Endodermal cell (in vitro differentiated cells): Measurements from ENCODE around the gene ZNF383. TPM values are rescaled to one million over a fixed set of nuclear protein-coding genes. Genes with fewer than 3 reads are reported as not detected.
"Not testable (repeated sequence)": the region's sequence is repeated elsewhere in the genome, so short reads cannot be mapped to it uniquely, and the experiment has no call there.

Experiments
- DNase-seq: peaks from one replicate; pipeline ENCODE4 v3.0.0-alpha.2; 2017
- H3K27ac ChIP-seq: 2 replicates; pipeline ENCODE4 v1.5.1; 2013; ENCODE audit warnings: mild to moderate bottlenecking, low read depth, low read length, moderate library complexity
- H3K27me3 ChIP-seq: 2 replicates; pipeline ENCODE4 v1.6.1; 2013; ENCODE audit warnings: mild to moderate bottlenecking, low read length, moderate library complexity; ENCODE audit not compliant: insufficient read depth, control insufficient read depth, poor library complexity, severe bottlenecking
- H3K36me3 ChIP-seq: 2 replicates; pipeline ENCODE4 v1.7.0; 2013; ENCODE audit warnings: mild to moderate bottlenecking, low read length, moderate library complexity; ENCODE audit not compliant: control insufficient read depth, insufficient read depth
- H3K4me1 ChIP-seq: one replicate; pipeline ENCODE4 v1.7.0; 2013; ENCODE audit warnings: low read length; ENCODE audit not compliant: control insufficient read depth, insufficient read depth
- H3K4me3 ChIP-seq: 2 replicates; pipeline ENCODE4 v1.5.1; 2013; ENCODE audit warnings: mild to moderate bottlenecking, low read length, moderate library complexity
- H3K9ac ChIP-seq: 2 replicates; pipeline ENCODE4 v1.6.1; 2013; ENCODE audit warnings: mild to moderate bottlenecking, low read length, moderate library complexity; ENCODE audit not compliant: poor library complexity, severe bottlenecking; ENCODE audit errors: extremely low read depth
- H3K9me3 ChIP-seq: 2 replicates; pipeline ENCODE4 v1.6.1; 2013; ENCODE audit warnings: mild to moderate bottlenecking, low read length, moderate library complexity; ENCODE audit not compliant: control insufficient read depth
- H3K27ac Mint-ChIP-seq: 2 replicates; pipeline ENCODE4 v1.8.0; 2020; ENCODE audit warnings: mixed read lengths
- H3K27me3 Mint-ChIP-seq: 2 replicates; pipeline ENCODE4 v1.8.0; 2021; ENCODE audit warnings: mild to moderate bottlenecking, mixed read lengths; ENCODE audit not compliant: insufficient read depth
- H3K36me3 Mint-ChIP-seq: 2 replicates; pipeline ENCODE4 v1.8.0; 2020; ENCODE audit warnings: low read depth, mixed read lengths
- H3K4me1 Mint-ChIP-seq: 2 replicates; pipeline ENCODE4 v1.8.0; 2020; ENCODE audit warnings: mixed read lengths
- H3K4me3 Mint-ChIP-seq: 2 replicates; pipeline ENCODE4 v1.8.0; 2020; ENCODE audit warnings: mild to moderate bottlenecking, moderate library complexity, mixed read lengths
- H3K9me3 Mint-ChIP-seq: 2 replicates; pipeline ENCODE4 v1.8.0; 2020; ENCODE audit warnings: mild to moderate bottlenecking, mixed read lengths
- WGBS, 2 experiments: methylation state at CpG; one replicate each; pipeline versions ENCODE4 v1.1.5 to v1.1.7; 2013; ENCODE audit warnings: missing lambda C conversion rate in 2 of 2, mixed read lengths in 1 of 2; ENCODE audit not compliant: insufficient coverage in 1 of 2, insufficient read length in 1 of 2; 5-methylcytosine and 5-hydroxymethylcytosine counted together
- total RNA-seq, 2 donors: library from RNA; stranded (reverse); fragmentation: NEBNext Ultra II Directional in 1 of 2; extraction: Animal tissue kit (Norgen Biotek cat#: 25700) in 1 of 2; gene quantifications; 2 replicates in 1 of 2; 3 replicates in 1 of 2; pipeline ENCODE4 v1.2.1, GENCODE V29; 2021

Gene ZNF383
- total RNA-seq, 2 donors from 2014 or later: 5.7 to 7.3 TPM

- WGBS, 2 experiments: 93 to 94% methylated on average over 11 to 26 of the region's 63 CpGs
- not testable (repeated sequence) for H3K36me3 Mint-ChIP-seq, H3K27me3 Mint-ChIP-seq, H3K9me3 ChIP-seq, H3K27ac ChIP-seq, H3K27me3 ChIP-seq, H3K9ac ChIP-seq, H3K9me3 Mint-ChIP-seq, H3K4me1 ChIP-seq, H3K27ac Mint-ChIP-seq, DNase-seq, H3K4me1 Mint-ChIP-seq, H3K36me3 ChIP-seq, H3K4me3 Mint-ChIP-seq, H3K4me3 ChIP-seq
Measured at GRCh38 chr19:37292998-37293939, 75.3 kb downstream of the ZNF383 start.

GRCh38 chr19:37294246-37294645 is 76.2 kb downstream of the ZNF383 start:
- H3K27me3 Mint-ChIP-seq, H3K4me1 ChIP-seq, H3K27ac ChIP-seq, H3K4me1 Mint-ChIP-seq, H3K27ac Mint-ChIP-seq, H3K36me3 Mint-ChIP-seq, H3K4me3 Mint-ChIP-seq, DNase-seq, H3K9me3 Mint-ChIP-seq, H3K27me3 ChIP-seq, H3K4me3 ChIP-seq, H3K9ac ChIP-seq, H3K9me3 ChIP-seq, H3K36me3 ChIP-seq: not testable (repeated sequence)
- WGBS, 2 experiments: no CpG with 5 or more reads among the region's 39 CpGs

Other genes with a start within 250 kb of the ZNF383 start
- 10 to 100 TPM; 11.2 to 12.3 TPM for gene ZNF420, start 139.8 kb upstream of the ZNF383 start, total RNA-seq
- gene ZNF585A, start 45.5 kb upstream of the ZNF383 start, total RNA-seq: 10 to 100 TPM in 1 of 2 donors, 1 to 10 TPM in 1; 6.2 to 19.6 TPM
- gene ZNF585B, start 7.7 kb upstream of the ZNF383 start, total RNA-seq: 1 to 10 TPM; 5.2 to 9.1 TPM
- 1 to 10 TPM; 4.6 to 5.3 TPM for gene ZNF527, start 152.9 kb downstream of the ZNF383 start, total RNA-seq
- 10 to 100 TPM; 11.3 to 13.7 TPM for gene ZNF569, start 249.2 kb downstream of the ZNF383 start, total RNA-seq